Right lobe of liver (tissue), 4 donors: Measurements from ENCODE around the gene ZNF534.

Experiments used
- POLR2A ChIP-seq: fragments of 450-650 bp; IDR thresholded peaks from one replicate; pipeline ENCODE4 v1.6.1; 2017; ENCODE audit warnings: antibody characterized with exemption, mild to moderate bottlenecking
- TF ChIP-seq, protein P1 (sequence below), 4 donors: fragments of 200-600 bp in 3 of 4; fragments of 450-650 bp in 1 of 4; IDR thresholded peaks; one replicate each; pipeline versions ENCODE4 v1.5.1 to v1.8.0; 2016 to 2022; ENCODE audit warnings: antibody characterized with exemption in 4 of 4, mild to moderate bottlenecking in 2 of 4
- donor health status: DM: no; HTN: no; CAD: no.
- donor health status: DM: no; HTN: no; CAD: no.
- donor health status: DM: no; HTN: yes; CAD: no.

DNA sequence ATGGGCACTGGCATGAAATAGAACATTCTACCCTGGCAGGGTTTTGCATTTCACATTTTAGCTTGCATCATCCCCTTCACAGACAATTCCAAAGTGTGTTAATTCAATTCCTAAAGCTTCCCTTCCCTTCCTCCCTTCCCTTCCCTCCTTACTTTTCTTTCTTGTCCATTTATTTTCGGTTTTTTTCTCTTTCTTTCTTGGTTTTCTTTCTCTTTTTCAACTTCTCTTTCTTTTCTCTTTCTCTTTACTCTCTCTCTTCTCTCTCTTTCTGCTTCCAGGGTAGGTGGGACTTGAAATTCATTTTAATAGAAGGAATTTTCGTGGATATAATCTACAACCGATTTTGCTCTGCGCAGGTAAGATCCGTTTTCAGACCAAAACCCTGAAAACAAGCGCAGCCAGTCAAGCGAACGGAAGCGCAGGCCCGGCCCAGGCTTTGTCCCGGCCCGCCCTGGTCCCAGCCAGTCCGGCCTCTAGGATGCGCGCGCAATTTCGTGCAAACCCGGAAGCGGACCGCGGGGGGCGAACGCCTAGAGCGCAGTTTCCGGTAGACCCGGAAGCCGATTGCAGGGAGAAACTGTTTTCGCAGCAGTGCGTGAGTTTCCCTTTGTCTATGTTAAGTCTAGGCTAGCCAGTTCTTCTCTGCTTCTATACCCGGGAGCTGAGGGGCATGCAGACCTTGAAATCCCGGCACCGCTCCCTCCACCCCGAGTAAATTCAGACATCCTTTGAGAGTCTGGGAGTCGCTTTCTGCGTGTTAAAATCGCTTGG is 31.5 kb upstream of the ZNF534 start, which contains the start of gene ZNF528:
- TF ChIP-seq, protein P1, sequence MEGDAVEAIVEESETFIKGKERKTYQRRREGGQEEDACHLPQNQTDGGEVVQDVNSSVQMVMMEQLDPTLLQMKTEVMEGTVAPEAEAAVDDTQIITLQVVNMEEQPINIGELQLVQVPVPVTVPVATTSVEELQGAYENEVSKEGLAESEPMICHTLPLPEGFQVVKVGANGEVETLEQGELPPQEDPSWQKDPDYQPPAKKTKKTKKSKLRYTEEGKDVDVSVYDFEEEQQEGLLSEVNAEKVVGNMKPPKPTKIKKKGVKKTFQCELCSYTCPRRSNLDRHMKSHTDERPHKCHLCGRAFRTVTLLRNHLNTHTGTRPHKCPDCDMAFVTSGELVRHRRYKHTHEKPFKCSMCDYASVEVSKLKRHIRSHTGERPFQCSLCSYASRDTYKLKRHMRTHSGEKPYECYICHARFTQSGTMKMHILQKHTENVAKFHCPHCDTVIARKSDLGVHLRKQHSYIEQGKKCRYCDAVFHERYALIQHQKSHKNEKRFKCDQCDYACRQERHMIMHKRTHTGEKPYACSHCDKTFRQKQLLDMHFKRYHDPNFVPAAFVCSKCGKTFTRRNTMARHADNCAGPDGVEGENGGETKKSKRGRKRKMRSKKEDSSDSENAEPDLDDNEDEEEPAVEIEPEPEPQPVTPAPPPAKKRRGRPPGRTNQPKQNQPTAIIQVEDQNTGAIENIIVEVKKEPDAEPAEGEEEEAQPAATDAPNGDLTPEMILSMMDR (IDR thresholded peaks at IDR 0.05) = no peak
- TF ChIP-seq POLR2A = peak; percentile 23
